ENCODE measurements around the gene TAS2R42.

GRCh38 chr12:11204173-11204572, 17.4 kb upstream of the TAS2R42 start:
- TF ChIP-seq KDM1A (CRISPR knock-in tag; IDR thresholded peaks at IDR 0.05) (no peak), ZC3H4 (CRISPR knock-in tag; IDR thresholded peaks at IDR 0.05; ENCODE audit: borderline replicate concordance) (no peak), ZNF737 (CRISPR knock-in tag; IDR thresholded peaks at IDR 0.05; ENCODE audit: borderline replicate concordance) (no peak), PAXIP1 (CRISPR knock-in tag; conservative IDR thresholded peaks at IDR 0.05) (no peak), SUZ12 (IDR thresholded peaks at IDR 0.05; ENCODE audit: low read depth, low read length) (no peak), CTCF (CRISPR knock-in tag; IDR thresholded peaks at IDR 0.05) (no peak), ZNF572 (CRISPR knock-in tag; IDR thresholded peaks at IDR 0.05) (no peak), ZNF292 (CRISPR knock-in tag; IDR thresholded peaks at IDR 0.05; ENCODE audit: borderline replicate concordance, low read depth) (no peak), ELF4 (CRISPR knock-in tag; IDR thresholded peaks at IDR 0.05; ENCODE audit: borderline replicate concordance) (no peak)

Data from HepG2 (cell line).